OCI-LY3 (cell line): Measurements from ENCODE around the gene TTLL5.

Experiments
- CTCF ChIP-seq: fragments of 200-600, 300-600 bp; sonication (generic); IDR thresholded peaks from 2 replicates; pipeline ENCODE4 v1.5.1; 2014; ENCODE audit warnings: antibody characterized with exemption, low read length, low read depth
- EZH2phosphoT487 ChIP-seq: fragments of 200-600 bp; shearing (Covaris generic); IDR thresholded peaks from 2 replicates; pipeline ENCODE4 v1.6.1; 2018; ENCODE audit warnings: antibody characterized with exemption, mixed run types, low read depth

- TF ChIP-seq CTCF, result no peak
- TF ChIP-seq EZH2phosphoT487, result no peak
These were observed 335.4 kb downstream of the TTLL5 start for GRCh38 chr14:75996488-75996887.
